SKM-1 (cell line): Measurements from ENCODE around the gene ZNF414.

Source experiments
- DNase-seq: peaks from one replicate; lab custom pipeline; 2025; ENCODE audit not compliant: unreplicated experiment; lab: John Stamatoyannopoulos, UW

The ZNF414 gene

GRCh38 chr19:8468761-8469373 is 45.1 kb downstream of the ZNF414 start:
- DNase-seq: no peak

GRCh38 chr19:8468124-8468523 is 45.8 kb downstream of the ZNF414 start:
- DNase-seq: no peak

- no peak for DNase-seq
Measured at GRCh38 chr19:8466018-8466417, 47.9 kb downstream of the ZNF414 start.

- DNase-seq: no peak
Measured at GRCh38 chr19:8463365-8463764, 50.6 kb downstream of the ZNF414 start.

GRCh38 chr19:8462571-8462970 is 51.4 kb downstream of the ZNF414 start:
- no peak for DNase-seq

- DNase-seq: no peak
Measured at GRCh38 chr19:8461891-8462290, 52.1 kb downstream of the ZNF414 start.

- no peak for DNase-seq
Measured at GRCh38 chr19:8461376-8461775, 52.6 kb downstream of the ZNF414 start.

GRCh38 chr19:8460516-8461298 is 53.3 kb downstream of the ZNF414 start:
- no peak for DNase-seq
